Measurements from ENCODE around the gene IST1.
"Not testable (repeated sequence)": the region's sequence is repeated elsewhere in the genome, so short reads cannot be mapped to it uniquely, and the experiment has no call there.

IST1 gene

DNA sequence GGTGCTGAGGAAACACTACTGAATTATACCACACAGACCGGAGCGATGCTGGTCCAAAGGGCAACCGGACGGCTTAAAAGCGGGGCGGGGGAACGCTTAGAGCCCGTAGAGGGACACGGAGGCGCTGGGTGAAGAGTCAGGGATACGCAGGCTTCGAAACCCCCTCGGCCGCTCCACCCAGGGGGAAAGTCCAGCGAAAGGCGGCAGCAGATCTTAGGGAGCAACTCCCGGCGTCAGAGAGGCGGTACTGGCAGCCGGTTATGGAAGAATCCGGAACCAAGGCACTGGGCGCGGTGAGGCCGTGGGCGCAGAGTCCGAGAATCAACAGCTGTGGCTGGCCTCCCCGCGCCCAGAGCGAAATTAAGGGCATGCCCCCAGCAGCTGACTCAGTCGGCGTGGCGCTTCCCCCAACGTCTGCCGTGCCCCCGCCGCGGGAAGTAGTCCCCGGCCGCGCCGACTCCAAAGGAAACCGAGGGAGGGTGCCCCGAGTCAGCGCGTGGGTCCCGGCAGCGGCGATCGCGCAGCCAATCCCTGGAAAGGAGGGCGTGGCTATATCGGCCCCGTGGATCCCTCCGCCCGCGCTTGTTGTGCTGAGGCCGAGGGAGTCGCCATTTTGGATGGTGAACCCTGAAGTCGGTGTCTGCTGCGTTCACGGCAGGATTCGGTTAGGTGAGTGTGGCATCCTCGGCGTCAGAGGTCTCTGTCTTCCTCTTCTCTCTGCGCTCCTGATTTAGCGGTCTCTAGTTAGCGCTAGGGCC lies at the start of gene IST1:
Gene IST1 (plus strand): TSS at position 611 of the 758 bp plus-strand sequence. CDS start 20,110 bp downstream, outside the sequence.
- peak; percentile 94 for DNase-seq

DNA sequence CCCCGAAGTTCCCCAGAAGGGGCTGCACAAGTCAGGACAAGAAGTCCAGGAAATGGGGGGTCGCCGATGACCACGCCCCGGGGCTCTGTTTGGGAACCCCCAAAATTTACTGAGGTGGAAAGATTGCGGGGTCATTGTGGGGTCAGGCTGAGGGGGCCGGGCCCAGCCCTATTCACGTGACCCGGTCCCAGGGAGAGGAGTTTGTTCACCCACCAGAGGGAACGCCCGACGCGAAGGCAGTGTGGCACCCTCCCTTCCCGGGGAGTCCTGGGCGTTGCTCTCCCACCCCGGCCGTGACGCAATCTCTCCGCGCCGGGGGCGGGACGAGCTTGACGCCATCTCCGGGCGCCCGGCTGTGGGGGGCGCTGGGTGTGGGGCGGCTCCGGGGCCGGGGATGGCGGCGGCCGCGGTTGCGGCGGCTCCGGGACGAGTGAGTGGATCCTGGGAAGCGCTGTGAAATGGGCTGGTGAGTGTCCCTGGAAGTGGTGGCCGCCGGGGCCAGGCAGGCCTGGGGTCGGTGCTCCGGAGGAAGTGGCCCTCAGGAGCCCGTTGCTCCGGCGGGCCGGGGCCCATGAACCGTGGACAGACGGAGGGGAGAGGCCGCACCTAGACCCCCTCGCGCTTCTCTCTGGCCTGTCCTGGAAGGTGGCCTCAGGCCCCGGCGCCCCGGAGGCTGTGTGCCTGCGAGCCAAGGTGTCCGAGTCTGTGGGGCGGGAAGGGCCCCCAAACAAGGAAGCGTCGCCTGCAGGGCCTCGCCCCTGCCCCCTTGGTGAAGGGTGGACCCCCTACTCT lies 49.5 kb upstream of the IST1 start, which contains the start of gene ATXN1L:
Gene ATXN1L (plus strand): TSS at position 338 of the 792 bp plus-strand sequence. CDS start 3,765 bp downstream, outside the sequence.
- peak; percentile 55 for DNase-seq

DNA sequence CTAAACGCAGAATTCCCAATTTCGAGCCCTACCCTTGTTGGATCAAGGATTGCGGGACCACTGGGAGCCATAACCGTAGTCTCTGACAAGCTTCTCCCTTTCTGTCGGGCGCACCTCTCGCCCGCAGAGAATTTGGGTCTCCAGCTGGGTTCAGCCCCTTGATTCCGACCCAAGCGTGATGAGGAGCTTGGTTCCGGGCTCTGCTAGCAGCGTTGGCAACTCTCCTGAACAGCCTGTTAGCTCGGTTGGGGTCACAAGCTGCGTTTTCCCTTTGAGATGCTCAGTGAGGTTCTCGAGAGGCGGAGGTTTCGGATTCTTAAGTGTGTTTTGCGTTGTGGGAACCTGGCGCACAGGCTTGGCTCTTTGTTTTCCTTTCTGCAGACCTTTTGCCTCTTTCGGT lies 48.9 kb upstream of the IST1 start:
- DNase-seq, result no peak

DNA sequence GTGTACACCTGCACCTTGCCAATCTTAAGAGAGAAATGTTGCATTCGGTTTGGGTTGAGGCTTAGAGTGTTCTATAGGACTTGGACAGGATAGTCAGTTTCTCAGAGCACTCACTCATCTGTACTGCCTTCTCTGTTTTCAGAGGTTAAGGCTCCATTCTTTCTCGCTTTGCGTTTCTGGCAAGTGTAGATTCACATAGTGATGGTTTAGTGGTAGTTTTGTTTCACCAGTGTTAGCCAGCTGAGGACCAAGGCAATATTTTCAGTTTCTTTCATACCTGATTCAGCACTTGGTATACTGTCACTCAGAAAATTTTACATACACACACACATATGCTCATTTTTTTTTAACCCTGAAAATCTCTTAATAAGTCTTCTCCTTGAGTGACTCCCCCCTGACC lies 48.2 kb upstream of the IST1 start:
- no peak for DNase-seq

DNA sequence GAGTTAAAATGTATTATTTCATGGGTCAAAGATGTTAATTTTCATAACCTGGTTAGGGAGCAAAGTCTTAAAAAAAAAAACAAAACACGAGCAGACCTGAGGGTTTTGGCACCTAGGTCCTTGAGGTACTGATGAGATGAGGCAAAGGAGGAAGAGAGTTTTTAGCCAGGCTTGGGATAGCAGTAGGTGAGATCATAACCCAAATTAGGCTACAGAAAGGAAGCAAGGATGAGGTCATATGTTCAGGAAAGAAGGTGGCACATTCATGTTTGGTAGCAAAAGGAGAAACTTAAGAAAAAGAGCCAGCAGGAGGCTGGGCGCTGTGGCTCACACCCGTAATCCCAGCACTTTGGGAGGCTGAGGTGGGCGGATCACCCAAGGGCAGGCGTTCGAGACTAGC lies 46.7 kb upstream of the IST1 start:
- DNase-seq, result no peak

DNA sequence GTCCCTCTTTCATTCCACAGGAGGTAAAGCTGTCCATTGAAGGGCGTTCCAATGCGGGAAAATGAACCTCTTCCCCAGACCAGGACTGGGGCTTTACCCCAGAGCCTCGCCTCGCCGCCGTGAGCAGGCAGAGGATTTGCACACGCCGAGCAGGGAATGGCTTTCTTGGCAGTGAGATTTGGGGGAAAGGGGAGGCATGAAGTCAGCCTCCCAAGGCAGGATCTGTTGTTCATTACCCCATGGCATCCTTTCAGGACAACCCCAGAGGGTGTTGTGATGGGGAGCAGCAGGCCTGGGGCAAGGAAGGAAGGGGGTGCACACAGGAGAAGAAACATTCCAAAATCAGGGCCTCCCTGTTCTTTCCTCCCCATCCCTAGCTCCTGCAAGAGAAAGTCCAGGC lies 43.6 kb upstream of the IST1 start:
- DNase-seq, result no peak

DNA sequence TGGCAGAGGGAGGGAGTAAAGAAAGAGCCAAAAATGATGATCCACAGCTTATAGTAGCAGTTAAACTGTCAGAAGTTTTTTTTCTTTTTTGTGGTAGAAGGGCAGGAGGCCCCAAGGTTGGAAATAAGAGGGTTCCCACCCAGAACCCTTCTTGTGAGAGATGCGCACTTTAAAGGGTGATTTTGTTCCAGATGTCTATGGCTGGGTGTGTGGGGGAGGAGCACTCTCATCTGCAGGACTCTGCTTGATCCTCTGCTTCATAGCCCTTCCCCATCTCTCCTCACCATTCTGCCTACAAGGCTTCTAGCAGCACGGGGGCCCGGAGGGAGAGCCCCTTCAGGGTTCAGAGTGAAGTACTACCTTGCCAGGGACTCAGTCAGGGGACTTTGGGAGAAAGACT lies 43.2 kb upstream of the IST1 start:
- no peak for DNase-seq

DNA sequence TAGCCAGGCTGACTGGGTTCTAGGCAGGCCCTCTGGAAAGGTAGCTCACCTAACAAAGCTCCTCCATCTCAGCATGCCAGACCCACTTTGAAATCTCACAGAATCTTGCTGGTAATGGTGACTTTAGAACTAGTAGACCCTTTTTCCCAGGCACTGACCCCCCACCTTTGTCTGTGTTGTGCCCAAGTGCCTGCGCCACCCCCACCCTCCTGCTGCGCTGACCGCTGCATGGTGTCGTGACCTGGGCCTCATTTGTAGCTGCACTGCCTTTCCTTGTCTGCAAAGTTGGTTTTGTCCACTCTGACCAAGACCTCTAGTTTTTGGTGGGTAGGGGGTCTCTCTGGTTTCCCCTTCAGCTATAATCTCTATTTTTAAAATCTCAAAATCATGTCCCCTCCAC lies 42.8 kb upstream of the IST1 start:
- no peak for DNase-seq

DNA sequence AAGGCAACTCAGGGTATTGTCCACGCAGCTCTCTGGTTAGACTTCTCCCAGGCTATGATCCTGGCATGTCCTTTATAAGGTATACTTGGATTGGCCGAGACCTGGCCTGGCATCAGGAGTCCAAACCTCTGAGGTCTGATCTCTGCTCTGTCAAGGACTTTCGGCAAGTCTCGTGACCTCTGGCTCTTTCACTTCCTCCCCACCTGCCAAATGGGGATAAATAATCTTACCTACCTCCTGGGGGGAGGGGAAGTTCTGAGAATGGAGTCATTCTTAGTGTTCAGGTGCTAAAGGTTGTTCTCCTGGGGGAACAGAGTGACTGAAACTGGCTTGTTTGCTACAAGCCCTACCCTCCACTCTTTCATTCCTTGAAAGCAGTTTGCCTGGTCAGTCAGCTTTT lies 41.9 kb upstream of the IST1 start:
- no peak for DNase-seq

DNA sequence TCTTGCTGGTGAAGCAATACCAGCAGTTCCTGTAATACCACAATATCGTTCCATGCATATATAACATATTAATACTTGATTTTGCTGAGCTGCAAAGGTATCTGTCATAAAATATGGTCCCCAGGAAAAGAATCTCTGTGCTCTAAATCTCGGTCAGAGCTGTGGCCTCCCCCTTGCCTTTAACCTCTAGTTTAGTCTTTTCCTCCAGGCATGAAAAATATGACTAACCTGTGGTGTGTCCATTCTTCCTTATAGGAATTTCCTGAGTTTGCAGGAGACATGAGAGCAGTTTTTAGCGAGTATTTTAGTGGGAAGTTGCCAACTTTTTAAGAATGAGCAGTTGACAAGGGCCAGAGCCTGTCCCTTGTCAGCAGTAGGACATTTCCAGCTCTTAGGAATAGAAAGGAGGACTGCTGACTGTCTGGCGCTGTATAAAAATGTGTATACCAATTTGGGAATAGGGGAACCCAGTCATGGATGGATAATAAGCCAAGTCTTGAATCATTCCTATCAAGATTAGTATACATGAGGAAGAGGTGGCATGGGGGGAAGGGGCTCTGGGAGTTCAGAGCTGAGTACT lies 40.9 kb upstream of the IST1 start:
- no peak for DNase-seq

DNA sequence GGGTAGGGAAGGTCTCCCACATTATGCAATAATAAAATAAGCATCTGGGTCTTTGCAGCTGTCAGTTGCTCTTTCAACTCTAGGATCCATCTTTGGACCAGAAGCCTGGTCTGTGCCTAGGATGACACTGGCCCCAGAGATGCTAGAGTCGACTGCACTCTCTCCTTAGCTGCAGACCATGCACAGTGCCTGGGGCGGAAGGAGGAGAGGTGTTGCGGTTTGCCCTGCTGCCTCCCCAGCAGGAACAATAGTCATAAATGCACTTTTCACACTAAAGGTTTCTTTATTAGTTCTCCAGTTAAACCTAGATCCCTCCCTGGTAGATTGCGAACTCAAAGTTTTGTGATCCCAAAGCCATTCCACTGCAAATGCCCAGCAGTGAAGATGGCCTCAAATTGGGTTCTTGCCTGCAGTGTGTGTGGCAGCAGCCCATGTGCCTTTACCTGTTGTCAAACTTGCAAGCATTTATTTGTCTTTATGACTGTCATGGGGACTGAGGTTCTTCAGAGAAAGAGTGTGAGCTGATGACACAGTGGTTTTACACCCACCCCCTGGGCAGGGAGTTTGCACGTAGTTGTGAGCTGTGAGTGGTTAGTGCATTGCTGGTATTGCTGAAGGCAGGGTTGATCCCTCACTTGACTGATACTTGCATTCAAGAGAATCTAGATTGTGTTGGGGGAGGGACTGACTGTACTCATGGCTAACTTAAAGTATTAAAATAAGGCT lies 39.2 kb upstream of the IST1 start:
- DNase-seq, result no peak

DNA sequence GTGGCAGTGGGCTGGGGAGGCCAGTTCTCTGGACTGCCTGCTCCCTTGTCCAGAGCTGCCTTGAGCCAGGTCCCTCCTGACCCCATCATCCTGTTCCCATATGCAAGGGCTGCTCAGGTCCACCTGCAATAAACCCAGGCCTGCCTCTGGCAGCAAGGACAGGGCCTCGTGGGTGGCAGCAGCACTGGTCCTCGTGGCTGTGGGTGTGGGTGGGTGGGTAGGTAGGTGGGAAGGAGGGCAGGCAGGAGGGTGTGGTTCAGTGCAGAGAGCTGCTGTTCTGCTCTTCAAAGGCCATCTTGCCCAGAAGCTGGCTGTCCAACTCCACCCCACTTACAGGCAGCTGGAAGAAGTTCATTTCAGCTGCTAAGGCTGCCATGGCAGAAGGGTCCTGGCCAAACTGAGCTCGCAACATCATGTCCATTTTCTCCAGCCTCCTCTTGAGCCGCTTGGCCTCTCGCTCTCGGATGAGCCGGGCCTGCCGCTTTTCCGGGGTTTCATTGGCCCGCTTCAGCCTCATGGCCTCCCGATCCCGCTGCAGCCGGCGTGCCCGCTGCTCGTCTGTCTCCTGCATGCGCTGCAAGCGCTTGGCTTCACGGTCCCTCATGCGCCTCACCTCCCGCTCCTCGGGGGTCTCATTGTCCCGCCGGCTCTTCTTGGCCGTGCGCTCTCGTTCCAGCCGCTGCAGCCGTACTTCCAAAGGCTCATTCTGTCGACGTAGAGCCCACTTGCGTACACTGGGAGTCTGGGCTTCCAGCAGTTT lies 35.4 kb upstream of the IST1 start:
- no peak for DNase-seq

DNA sequence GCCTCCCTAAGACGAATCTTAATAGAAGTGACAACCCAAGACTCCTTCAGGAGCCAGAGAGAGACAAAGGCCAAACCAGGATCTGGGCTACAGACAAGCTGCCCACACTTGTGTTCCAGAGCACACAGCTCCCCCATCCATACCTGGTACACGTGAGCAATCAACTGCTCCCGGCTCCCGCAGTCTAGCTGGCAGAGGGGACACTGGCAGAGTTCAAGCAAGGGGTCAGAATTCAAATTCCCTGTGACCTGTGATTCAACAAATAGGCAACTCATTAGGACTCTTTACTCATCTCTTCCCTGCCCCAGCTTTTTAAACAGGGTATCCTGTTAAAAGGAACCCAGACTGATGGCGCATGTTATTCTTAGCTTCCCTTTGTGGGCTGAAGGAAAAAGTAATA lies 31.3 kb upstream of the IST1 start:
- DNase-seq, result no peak

DNA sequence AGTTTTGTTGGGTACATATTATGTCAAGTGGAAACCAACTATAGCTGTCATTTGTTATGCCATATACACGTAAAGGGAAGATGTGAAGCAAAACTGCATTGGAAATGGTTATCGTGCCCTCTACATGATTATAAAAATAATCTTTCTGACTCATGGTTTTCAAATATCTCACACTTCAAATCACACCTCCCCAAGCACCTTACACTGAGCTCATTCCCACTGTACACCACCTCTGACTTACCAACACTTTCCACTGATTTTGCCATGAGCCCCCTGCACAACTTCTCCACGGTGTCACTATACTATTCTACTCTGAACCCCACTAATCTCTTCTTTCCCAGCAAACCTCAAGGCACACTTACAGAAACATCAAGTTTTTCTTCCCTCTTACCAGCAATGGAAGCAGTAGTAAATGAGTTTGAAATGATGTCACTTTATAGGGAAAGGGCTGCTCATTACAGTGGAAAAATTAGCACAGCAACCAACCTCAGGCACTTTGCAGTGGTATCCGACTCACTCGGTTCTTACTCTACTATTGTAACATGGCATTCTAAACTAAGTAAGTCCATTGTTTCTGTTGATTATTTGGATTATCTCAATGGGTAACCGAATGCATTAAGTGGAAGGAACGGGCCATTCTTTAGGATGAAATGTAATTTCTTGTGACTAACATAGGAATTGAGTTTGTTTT lies 30.0 kb upstream of the IST1 start:
- no peak for DNase-seq

DNA sequence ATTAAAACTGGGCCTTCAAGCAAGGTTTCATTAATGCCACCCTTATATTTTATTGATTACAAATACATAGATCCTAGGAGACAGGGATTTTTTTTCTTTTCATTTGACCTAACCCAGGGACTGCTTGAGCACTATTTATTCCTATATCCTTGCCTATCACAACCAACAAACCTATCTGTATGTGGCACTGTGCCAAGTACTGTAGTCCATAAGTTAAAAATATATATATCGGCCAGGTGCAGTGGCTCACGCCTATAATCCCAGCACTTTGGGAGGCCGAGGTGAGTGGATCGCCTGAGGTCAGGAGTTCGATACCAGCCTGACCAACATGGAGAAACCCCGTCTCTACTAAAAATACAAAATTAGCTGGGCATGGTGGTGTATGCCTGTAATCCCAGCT lies 28.2 kb upstream of the IST1 start:
- not testable (repeated sequence) for DNase-seq

DNA sequence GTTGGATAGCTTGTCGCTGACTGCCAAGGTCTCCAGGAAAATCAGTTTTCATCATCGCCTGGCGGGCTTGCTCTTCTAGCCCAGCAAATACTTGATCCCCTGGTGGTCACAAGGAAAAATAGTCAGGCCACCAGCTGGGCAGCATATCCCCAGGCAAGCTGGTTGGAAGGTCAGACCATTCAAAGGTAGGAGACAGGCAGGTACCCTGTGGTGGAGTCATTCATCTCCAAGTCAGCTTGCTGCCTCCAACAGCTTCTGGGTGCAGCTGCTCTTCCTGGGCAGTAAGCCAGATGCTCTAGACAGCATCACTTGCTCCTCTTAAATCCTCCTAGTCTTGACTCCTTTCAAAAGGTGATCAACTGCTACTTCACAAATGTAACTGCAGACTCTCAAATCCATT lies 27.4 kb upstream of the IST1 start:
- no peak for DNase-seq

DNA sequence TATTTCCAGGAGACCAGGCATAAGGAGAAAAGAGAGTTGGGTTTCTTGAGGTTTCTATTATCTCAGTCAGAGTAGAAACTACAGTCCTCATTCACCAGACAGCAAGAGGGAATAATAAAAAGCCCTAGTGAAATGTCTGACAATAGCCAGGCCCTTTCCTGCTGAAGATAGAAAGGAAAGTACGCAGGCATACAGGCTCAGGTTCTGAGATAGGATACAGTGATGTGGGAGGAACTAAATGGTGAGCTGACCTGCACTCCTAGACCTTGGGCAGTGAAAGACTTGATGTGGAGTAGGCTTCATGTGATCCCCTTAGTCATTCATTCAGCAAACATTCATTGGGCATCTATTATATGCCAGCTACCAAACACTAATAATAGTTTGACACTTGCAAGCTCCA lies 26.2 kb upstream of the IST1 start:
- no peak for DNase-seq

DNA sequence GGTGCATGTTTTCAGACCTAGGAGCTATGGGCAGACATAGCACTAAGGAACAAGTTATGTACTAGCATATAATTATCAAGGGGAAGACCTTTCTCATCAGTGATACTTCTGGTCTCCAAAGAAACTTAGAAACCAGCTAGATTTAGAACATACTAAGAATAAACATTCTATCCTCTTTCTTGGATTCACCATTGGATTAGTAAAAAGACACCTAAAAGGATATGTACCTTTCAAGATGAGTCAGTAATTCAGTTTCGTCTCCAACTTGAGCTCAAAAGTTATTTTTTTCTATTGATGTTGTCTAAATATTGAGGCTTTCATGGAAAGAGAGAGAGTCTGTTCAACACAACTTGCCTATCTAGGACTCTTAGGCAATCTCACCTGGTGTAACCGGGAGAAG lies 24.5 kb upstream of the IST1 start:
- DNase-seq, result no peak

DNA sequence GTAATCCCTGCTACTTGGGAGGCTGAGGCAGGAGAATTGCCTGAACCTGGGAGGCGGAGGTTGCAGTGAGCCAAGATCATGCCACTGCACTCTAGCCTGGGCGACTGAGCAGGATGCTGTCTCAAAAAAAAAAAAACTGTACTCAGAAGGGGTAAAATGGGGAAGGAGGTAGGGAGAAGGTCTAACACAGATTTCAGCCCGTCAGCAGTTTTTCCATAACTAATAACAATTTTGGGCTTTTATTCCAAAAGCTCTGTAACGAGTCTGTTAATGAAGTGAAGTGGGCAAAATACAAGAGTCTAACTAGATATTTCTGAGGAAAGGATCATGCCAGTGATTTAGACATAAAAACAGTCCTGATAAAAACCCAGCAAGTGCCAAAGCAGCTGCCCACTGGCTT lies 22.1 kb upstream of the IST1 start:
- no peak for DNase-seq

DNA sequence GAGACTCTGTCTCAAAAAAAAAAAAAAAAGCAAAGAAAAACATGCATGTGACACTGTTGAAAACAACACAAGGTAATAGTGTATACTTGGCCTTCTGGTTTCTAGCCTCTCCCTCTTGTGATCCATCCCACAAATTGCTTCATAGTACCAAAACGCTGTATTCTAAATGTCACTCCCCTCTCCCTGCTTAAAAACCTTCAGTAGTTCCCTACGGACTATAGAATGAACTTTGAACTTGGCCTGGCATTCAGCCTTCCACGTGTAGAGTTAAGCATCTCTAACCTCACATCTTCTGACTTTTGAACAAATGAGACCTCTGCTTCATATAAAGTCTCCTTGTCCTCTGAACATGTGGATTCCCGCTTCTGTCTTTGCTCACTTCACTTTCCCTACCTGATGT lies 16.4 kb upstream of the IST1 start:
- no peak for DNase-seq

DNA sequence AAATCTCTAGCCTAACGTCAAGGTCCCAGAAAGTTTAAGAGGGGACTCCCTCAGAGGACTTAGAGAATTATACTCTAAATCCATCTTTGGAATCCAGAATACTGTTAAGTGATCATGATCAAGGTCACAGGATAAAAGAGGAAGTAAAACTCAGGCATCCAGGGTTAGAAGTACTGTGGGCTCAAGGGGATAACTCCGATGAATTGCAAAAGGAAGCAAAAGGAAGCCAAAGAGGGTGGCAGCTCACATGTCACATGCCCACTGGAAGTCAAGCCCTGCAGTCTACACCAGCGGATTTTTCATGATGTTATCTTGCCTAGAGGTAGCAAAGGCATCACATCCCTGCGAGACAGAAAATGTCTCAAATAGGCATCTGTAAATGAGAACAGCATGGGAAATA lies 15.2 kb upstream of the IST1 start:
- DNase-seq, result no peak

Data from DMS 273 treated with DMSO at 0.1 percent for 48 hours (cell line).